ENCODE results near the gene S100A14.

S100A14 gene

GRCh38 chr1:153639280-153639679 is 23.2 kb upstream of the S100A14 start:
- Histone ChIP-seq H3K4me3 (ENCODE audit: severe bottlenecking) (no peak overlapping the region), H3K9me3 (ENCODE audit: severe bottlenecking) (no peaks in the 10 kb centered on the region), H3K27me3 (ENCODE audit: insufficient read depth, poor library complexity, severe bottlenecking) (no peaks in the 10 kb centered on the region), H3K36me3 (ENCODE audit: low read depth) (peaks cover 96% of the 10 kb centered on the region), H3K4me1 (ENCODE audit: insufficient read depth, poor library complexity, severe bottlenecking) (no peaks in the 10 kb centered on the region), H3K27ac (ENCODE audit: poor library complexity, severe bottlenecking) (no peak overlapping the region)
- no peak for TF ChIP-seq CTCF (IDR thresholded peaks at IDR 0.05; ENCODE audit: poor library complexity, severe bottlenecking)
- ATAC-seq (ENCODE audit: low read depth) (no peak), DNase-seq (ENCODE audit: low spot score) (no peak)

GRCh38 chr1:153638261-153638660 is 22.1 kb upstream of the S100A14 start:
- H3K27me3 ChIP-seq (ENCODE audit: insufficient read depth, poor library complexity, severe bottlenecking), result no peaks in the 10 kb centered on the region
- no peak for ATAC-seq (ENCODE audit: low read depth)
- no peak overlapping the region for H3K4me3 ChIP-seq (ENCODE audit: severe bottlenecking)
- H3K36me3 ChIP-seq (ENCODE audit: low read depth), result peaks cover 86% of the 10 kb centered on the region
- H3K4me1 ChIP-seq (ENCODE audit: insufficient read depth, poor library complexity, severe bottlenecking), result no peaks in the 10 kb centered on the region
- no peak overlapping the region for H3K27ac ChIP-seq (ENCODE audit: poor library complexity, severe bottlenecking)
- no peak for DNase-seq (ENCODE audit: low spot score)
- TF ChIP-seq CTCF (IDR thresholded peaks at IDR 0.05; ENCODE audit: poor library complexity, severe bottlenecking), result no peak
- H3K9me3 ChIP-seq (ENCODE audit: severe bottlenecking), result no peaks in the 10 kb centered on the region

- H3K4me1 ChIP-seq (ENCODE audit: insufficient read depth, poor library complexity, severe bottlenecking), result no peaks in the 10 kb centered on the region
- peaks cover 66% of the 10 kb centered on the region for H3K36me3 ChIP-seq (ENCODE audit: low read depth)
- no peak overlapping the region for H3K4me3 ChIP-seq (ENCODE audit: severe bottlenecking)
- H3K27ac ChIP-seq (ENCODE audit: poor library complexity, severe bottlenecking), result no peak overlapping the region
- no peaks in the 10 kb centered on the region for H3K27me3 ChIP-seq (ENCODE audit: insufficient read depth, poor library complexity, severe bottlenecking)
- no peak for DNase-seq (ENCODE audit: low spot score)
- ATAC-seq (ENCODE audit: low read depth), result no peak
- TF ChIP-seq CTCF (IDR thresholded peaks at IDR 0.05; ENCODE audit: poor library complexity, severe bottlenecking), result no peak
- no peaks in the 10 kb centered on the region for H3K9me3 ChIP-seq (ENCODE audit: severe bottlenecking)
These were observed 20.2 kb upstream of the S100A14 start for GRCh38 chr1:153636312-153636711.

- DNase-seq (ENCODE audit: low spot score) (no peak), ATAC-seq (ENCODE audit: low read depth) (no peak)
- Histone ChIP-seq H3K36me3 (ENCODE audit: low read depth) (peaks cover 62% of the 10 kb centered on the region), H3K27ac (ENCODE audit: poor library complexity, severe bottlenecking) (peak overlapping the region; percentile 91), H3K4me1 (ENCODE audit: insufficient read depth, poor library complexity, severe bottlenecking) (no peaks in the 10 kb centered on the region), H3K27me3 (ENCODE audit: insufficient read depth, poor library complexity, severe bottlenecking) (no peaks in the 10 kb centered on the region), H3K9me3 (ENCODE audit: severe bottlenecking) (no peaks in the 10 kb centered on the region), H3K4me3 (ENCODE audit: severe bottlenecking) (no peak overlapping the region)
- TF ChIP-seq CTCF (IDR thresholded peaks at IDR 0.05; ENCODE audit: poor library complexity, severe bottlenecking), result no peak
These were observed 19.7 kb upstream of the S100A14 start for GRCh38 chr1:153635872-153636271.

GRCh38 chr1:153633754-153634665 is 17.9 kb upstream of the S100A14 start, which contains the start of gene CHTOP:
Gene CHTOP (plus strand): TSS chr1:153634066. CDS start chr1:153636589, 2,523 bp downstream.
- Histone ChIP-seq H3K4me1 (ENCODE audit: insufficient read depth, poor library complexity, severe bottlenecking) (no peaks in the 10 kb centered on the region), H3K9me3 (ENCODE audit: severe bottlenecking) (no peaks in the 10 kb centered on the region), H3K27ac (ENCODE audit: poor library complexity, severe bottlenecking) (peak within 1 kb of the TSS; percentile 91), H3K4me3 (ENCODE audit: severe bottlenecking) (peak within 1 kb of the TSS; percentile 90), H3K27me3 (ENCODE audit: insufficient read depth, poor library complexity, severe bottlenecking) (no peaks in the 10 kb centered on the region), H3K36me3 (ENCODE audit: low read depth) (peaks cover 43% of the 10 kb centered on the region)
- ATAC-seq (ENCODE audit: low read depth), result peak; percentile 87
- no peak for TF ChIP-seq CTCF (IDR thresholded peaks at IDR 0.05; ENCODE audit: poor library complexity, severe bottlenecking)
- DNase-seq (ENCODE audit: low spot score), result peak; percentile 98

All from RWPE2 (cell line).